HG03442 (cell line): ENCODE measurements around the gene PPP4R2.

Experiments
- ATAC-seq: cut with Tn5 transposase; IDR thresholded peaks from one replicate; pipeline ENCODE4 v1.9.1; 2021; ENCODE audit warnings: mild to moderate bottlenecking, moderate library complexity; ENCODE audit not compliant: unreplicated experiment

Gene PPP4R2

GRCh38 chr3:73107676-73108187, 111.1 kb downstream of the PPP4R2 start:
- no peak for ATAC-seq

GRCh38 chr3:73108750-73109149, 112.1 kb downstream of the PPP4R2 start:
- no peak for ATAC-seq

GRCh38 chr3:73110530-73110929, 113.9 kb downstream of the PPP4R2 start:
- no peak for ATAC-seq

DNA sequence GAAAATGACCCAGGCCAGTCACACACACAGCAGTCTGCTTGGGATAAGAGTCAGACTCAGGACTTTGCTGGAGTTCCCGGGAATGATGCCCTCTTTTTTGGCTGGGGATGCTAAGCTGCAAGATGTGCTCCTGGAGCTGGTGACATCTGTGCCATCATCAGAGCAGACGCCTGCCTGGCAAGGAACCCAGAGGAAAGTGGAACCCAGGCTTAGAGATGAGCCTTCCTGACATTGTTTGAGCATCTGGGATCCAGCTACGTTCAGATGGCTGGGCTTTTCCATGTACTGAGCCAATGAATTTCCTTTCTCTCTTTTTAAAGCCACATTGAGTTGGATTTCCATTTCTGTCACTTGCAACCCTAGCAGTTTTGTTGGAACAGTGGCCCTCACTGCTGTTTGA, 118.1 kb downstream of the PPP4R2 start:
- ATAC-seq = no peak

- ATAC-seq = no peak
Observed at GRCh38 chr3:73115806-73116205, 119.2 kb downstream of the PPP4R2 start.
